ENCODE results near the gene MORC3. TPM values are rescaled to one million over a fixed set of nuclear protein-coding genes. Genes with fewer than 3 reads are reported as not detected.
"Not testable (repeated sequence)": the region's sequence is repeated elsewhere in the genome, so short reads cannot be mapped to it uniquely, and the experiment has no call there.

MORC3 gene
- total RNA-seq, 4 donors from 2014 or later = 39.3 to 64.3 (median 40.5) TPM

- no peak for TF ChIP-seq EP300 (IDR thresholded peaks at IDR 0.05)
- TF ChIP-seq CTCF (IDR thresholded peaks at IDR 0.05) = no peak
- no peak for TF ChIP-seq POLR2A (IDR thresholded peaks at IDR 0.05)
- Histone ChIP-seq H3K36me3 (peaks cover 0 to 15% (median 0%) of the 10 kb centered on the region in 3 donors), H3K9me3 (no peaks in the 10 kb centered on the region), H3K27me3 (no peaks in the 10 kb centered on the region), H3K27ac (no peak overlapping the region), H3K4me3 (no peak overlapping the region), H3K4me1 (peaks cover 0 to 24% (median 3%) of the 10 kb centered on the region in 4 donors)
- DNase-seq (ENCODE audit: low spot score in 2 of 2) = no peak
- WGBS, 2 donors = 77 to 84% methylated on average over 9 of the region's 9 CpGs
These were observed 62.0 kb downstream of the MORC3 start for GRCh38 chr21:36381841-36382589.

GRCh38 chr21:36382722-36383121, 62.7 kb downstream of the MORC3 start:
- not testable (repeated sequence) for H3K36me3 ChIP-seq; DNase-seq (ENCODE audit: low spot score in 2 of 2); H3K27me3 ChIP-seq; H3K9me3 ChIP-seq; H3K4me3 ChIP-seq; H3K27ac ChIP-seq
- WGBS, 2 donors = 95% methylated on average over 10 of the region's 10 CpGs
- peaks cover 0 to 19% (median 3%) of the 10 kb centered on the region in 4 donors for H3K4me1 ChIP-seq

GRCh38 chr21:36384885-36385232, 64.9 kb downstream of the MORC3 start:
- no peak for DNase-seq (ENCODE audit: low spot score in 2 of 2)
- peak overlapping the region; percentile 38 to 87 (median 69) for H3K4me3 ChIP-seq
- 25 to 29% methylated on average over 8 of the region's 8 CpGs for WGBS, 2 donors
- H3K9me3 ChIP-seq = no peaks in the 10 kb centered on the region
- no peaks in the 10 kb centered on the region for H3K27me3 ChIP-seq
- H3K36me3 ChIP-seq = no peaks in the 10 kb centered on the region
- H3K27ac ChIP-seq = no peak overlapping the region
- TF ChIP-seq CTCF (IDR thresholded peaks at IDR 0.05) (no peak), POLR2A (IDR thresholded peaks at IDR 0.05) (no peak), EP300 (IDR thresholded peaks at IDR 0.05) (no peak)
- peaks cover 0 to 17% (median 3%) of the 10 kb centered on the region in 4 donors for H3K4me1 ChIP-seq

GRCh38 chr21:36385233-36386030, 65.4 kb downstream of the MORC3 start, which contains the start of gene CHAF1B:
Gene CHAF1B (plus strand): TSS chr21:36385392. CDS start chr21:36386137, 745 bp downstream.
- peak; percentile 62 to 64 for DNase-seq (ENCODE audit: low spot score in 2 of 2)
- WGBS, 2 donors = 4% methylated on average over 41 to 50 of the region's 77 CpGs
- peak within 1 kb of the TSS in 3 of 4 donors; percentile 58 to 80 (median 77) for H3K27ac ChIP-seq

GRCh38 chr21:36386031-36386642, 66.1 kb downstream of the MORC3 start:
- peaks cover 0 to 17% (median 3%) of the 10 kb centered on the region in 4 donors for H3K4me1 ChIP-seq

More at GRCh38 chr21:36385233-36386030, 65.4 kb downstream of the MORC3 start, which contains the start of gene CHAF1B:
- peaks cover 0 to 17% (median 3%) of the 10 kb centered on the region in 4 donors for H3K4me1 ChIP-seq
- TF ChIP-seq EP300 (IDR thresholded peaks at IDR 0.05) = no peak
- peak in 1 of 2 donors; percentile 49 for TF ChIP-seq POLR2A (IDR thresholded peaks at IDR 0.05)
- H3K36me3 ChIP-seq = no peaks in the 10 kb centered on the region
- peak within 1 kb of the TSS; percentile 38 to 87 (median 69) for H3K4me3 ChIP-seq
- H3K9me3 ChIP-seq = no peaks in the 10 kb centered on the region
- no peaks in the 10 kb centered on the region for H3K27me3 ChIP-seq

More at GRCh38 chr21:36386031-36386642, 66.1 kb downstream of the MORC3 start:
- Histone ChIP-seq H3K4me3 (peak overlapping the region in 3 of 4 donors; percentile 38 to 74 (median 64)), H3K27ac (peak overlapping the region in 2 of 4 donors; percentile 77 to 80), H3K9me3 (no peaks in the 10 kb centered on the region), H3K27me3 (no peaks in the 10 kb centered on the region), H3K36me3 (peaks cover 0 to 3% (median 0%) of the 10 kb centered on the region in 3 donors)
- TF ChIP-seq CTCF (IDR thresholded peaks at IDR 0.05) = no peak
- no peak for DNase-seq (ENCODE audit: low spot score in 2 of 2)
- WGBS, 2 donors = 77% methylated on average over 21 of the region's 21 CpGs

Data from tibial nerve (tissue), 4 donors.